Measurements from ENCODE around the gene DKK3. TPM values are rescaled to one million over a fixed set of nuclear protein-coding genes. Genes with fewer than 3 reads are reported as not detected.
"Not testable (repeated sequence)": the region's sequence is repeated elsewhere in the genome, so short reads cannot be mapped to it uniquely, and the experiment has no call there.

The DKK3 gene
- total RNA-seq, 1 donor from 2014 or later, result 8.4 TPM

DNA sequence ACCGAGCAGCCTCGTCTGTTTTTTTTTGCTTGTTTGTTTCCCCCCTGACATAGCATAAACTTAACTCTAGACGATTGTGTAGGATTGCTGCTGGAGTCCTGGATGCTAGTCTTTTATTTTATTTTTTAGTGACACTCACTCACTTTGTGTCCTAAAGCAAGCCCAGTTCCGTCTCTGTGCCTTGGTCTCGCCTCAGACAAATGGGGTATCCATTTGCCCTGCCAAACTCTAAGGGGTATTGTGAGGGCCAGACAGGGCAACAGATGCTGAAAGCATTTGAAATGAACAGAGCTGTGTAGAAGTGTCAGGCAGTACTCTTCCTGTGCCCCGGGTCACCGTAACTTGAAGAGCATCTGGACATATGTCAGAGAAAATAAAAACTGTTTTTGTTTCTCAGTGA, 34.8 kb upstream of the DKK3 start:
- H3K27me3 Mint-ChIP-seq (ENCODE audit: unreplicated experiment), result no peaks in the 10 kb centered on the region
- H3K36me3 Mint-ChIP-seq (ENCODE audit: low read depth, unreplicated experiment), result no peaks in the 10 kb centered on the region
- no peaks in the 10 kb centered on the region for H3K9me3 Mint-ChIP-seq (ENCODE audit: unreplicated experiment)
- no peak for DNase-seq (ENCODE audit: low spot score)
- no peak overlapping the region for H3K4me3 Mint-ChIP-seq (ENCODE audit: unreplicated experiment)
- H3K4me1 Mint-ChIP-seq (ENCODE audit: unreplicated experiment), result peaks cover 6% of the 10 kb centered on the region
- no peak overlapping the region for H3K27ac Mint-ChIP-seq (ENCODE audit: unreplicated experiment)
- TF ChIP-seq, protein P1, sequence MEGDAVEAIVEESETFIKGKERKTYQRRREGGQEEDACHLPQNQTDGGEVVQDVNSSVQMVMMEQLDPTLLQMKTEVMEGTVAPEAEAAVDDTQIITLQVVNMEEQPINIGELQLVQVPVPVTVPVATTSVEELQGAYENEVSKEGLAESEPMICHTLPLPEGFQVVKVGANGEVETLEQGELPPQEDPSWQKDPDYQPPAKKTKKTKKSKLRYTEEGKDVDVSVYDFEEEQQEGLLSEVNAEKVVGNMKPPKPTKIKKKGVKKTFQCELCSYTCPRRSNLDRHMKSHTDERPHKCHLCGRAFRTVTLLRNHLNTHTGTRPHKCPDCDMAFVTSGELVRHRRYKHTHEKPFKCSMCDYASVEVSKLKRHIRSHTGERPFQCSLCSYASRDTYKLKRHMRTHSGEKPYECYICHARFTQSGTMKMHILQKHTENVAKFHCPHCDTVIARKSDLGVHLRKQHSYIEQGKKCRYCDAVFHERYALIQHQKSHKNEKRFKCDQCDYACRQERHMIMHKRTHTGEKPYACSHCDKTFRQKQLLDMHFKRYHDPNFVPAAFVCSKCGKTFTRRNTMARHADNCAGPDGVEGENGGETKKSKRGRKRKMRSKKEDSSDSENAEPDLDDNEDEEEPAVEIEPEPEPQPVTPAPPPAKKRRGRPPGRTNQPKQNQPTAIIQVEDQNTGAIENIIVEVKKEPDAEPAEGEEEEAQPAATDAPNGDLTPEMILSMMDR (IDR thresholded peaks at IDR 0.05; ENCODE audit: unreplicated experiment), result no peak

DNA sequence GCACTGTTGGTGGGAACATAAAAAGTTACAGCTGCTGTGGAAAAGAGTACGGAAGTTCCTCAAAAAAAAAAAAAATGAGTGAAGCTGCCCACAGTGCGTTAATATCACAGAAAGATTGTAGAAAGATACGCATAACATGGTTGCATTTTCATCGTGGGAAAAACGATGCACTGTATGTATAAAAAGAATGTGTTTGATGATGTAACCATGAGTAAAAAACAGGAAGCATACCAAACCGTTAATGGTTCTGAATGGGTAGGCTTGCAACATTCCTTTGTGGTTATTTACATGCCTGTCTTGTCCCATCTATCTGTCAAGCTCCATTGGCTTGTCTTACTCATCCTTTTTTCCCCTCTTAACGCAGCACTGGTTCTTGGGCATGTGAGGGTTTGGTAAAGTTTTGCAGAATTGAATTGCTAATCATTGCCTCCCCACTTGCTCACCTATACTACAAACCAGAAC, 33.8 kb upstream of the DKK3 start:
- Mint-ChIP-seq H3K4me1 (ENCODE audit: unreplicated experiment) (peaks cover 6% of the 10 kb centered on the region), H3K9me3 (ENCODE audit: unreplicated experiment) (no peaks in the 10 kb centered on the region), H3K27ac (ENCODE audit: unreplicated experiment) (no peak overlapping the region), H3K27me3 (ENCODE audit: unreplicated experiment) (no peaks in the 10 kb centered on the region), H3K4me3 (ENCODE audit: unreplicated experiment) (no peak overlapping the region), H3K36me3 (ENCODE audit: low read depth, unreplicated experiment) (no peaks in the 10 kb centered on the region)
- TF ChIP-seq, protein P1 (IDR thresholded peaks at IDR 0.05; ENCODE audit: unreplicated experiment), result no peak
- DNase-seq (ENCODE audit: low spot score), result no peak

DNA sequence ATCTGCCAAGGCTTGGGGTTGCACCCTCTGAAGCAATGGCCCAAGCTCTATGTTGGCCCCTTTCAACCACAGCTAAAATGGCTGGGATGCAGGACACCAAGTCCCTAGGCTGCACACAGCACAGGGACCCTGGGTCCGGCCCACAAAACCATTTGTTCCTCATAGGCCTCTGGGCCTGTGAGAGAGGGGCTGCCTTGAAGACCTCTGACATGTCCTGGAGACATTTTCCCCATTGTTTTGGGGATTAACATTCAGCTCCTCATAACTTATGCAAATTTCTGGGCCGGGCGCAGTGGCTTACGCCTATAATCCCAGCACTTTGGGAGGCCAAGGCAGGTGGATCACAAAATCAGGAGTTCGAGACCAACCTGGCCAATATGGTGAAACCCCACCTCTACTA, 32.3 kb upstream of the DKK3 start:
- not testable (repeated sequence) for H3K9me3 Mint-ChIP-seq (ENCODE audit: unreplicated experiment); H3K4me3 Mint-ChIP-seq (ENCODE audit: unreplicated experiment)

DNA sequence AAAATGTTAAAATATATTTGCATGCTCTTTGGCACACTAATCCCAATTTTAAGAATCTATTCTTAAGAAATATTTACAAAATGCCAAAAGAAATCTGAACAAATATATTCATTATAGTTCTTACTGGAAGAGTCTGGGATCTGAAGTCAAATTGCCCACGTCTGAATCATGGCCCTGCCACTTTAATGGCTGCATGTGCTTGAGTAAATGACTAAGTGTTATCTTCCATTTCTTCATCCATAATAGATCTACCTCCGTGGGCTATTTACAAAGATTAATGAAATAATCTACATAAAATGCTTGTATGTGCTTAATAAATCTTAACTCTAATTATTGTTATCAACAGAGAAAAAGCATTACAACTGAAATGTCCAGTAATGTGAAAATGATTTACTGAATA, 24.5 kb upstream of the DKK3 start:
- H3K4me1 Mint-ChIP-seq (ENCODE audit: unreplicated experiment), result no peaks in the 10 kb centered on the region
- no peaks in the 10 kb centered on the region for H3K9me3 Mint-ChIP-seq (ENCODE audit: unreplicated experiment)
- TF ChIP-seq, protein P1 (IDR thresholded peaks at IDR 0.05; ENCODE audit: unreplicated experiment), result no peak
- H3K4me3 Mint-ChIP-seq (ENCODE audit: unreplicated experiment), result no peak overlapping the region
- DNase-seq (ENCODE audit: low spot score), result no peak
- no peak overlapping the region for H3K27ac Mint-ChIP-seq (ENCODE audit: unreplicated experiment)
- H3K27me3 Mint-ChIP-seq (ENCODE audit: unreplicated experiment), result peaks cover 3% of the 10 kb centered on the region
- H3K36me3 Mint-ChIP-seq (ENCODE audit: low read depth, unreplicated experiment), result no peaks in the 10 kb centered on the region

More for the DNA sequence above, 32.3 kb upstream of the DKK3 start:
- H3K27ac Mint-ChIP-seq (ENCODE audit: unreplicated experiment); H3K36me3 Mint-ChIP-seq (ENCODE audit: low read depth, unreplicated experiment); H3K27me3 Mint-ChIP-seq (ENCODE audit: unreplicated experiment); H3K4me1 Mint-ChIP-seq (ENCODE audit: unreplicated experiment); DNase-seq (ENCODE audit: low spot score): not testable (repeated sequence)

DNA sequence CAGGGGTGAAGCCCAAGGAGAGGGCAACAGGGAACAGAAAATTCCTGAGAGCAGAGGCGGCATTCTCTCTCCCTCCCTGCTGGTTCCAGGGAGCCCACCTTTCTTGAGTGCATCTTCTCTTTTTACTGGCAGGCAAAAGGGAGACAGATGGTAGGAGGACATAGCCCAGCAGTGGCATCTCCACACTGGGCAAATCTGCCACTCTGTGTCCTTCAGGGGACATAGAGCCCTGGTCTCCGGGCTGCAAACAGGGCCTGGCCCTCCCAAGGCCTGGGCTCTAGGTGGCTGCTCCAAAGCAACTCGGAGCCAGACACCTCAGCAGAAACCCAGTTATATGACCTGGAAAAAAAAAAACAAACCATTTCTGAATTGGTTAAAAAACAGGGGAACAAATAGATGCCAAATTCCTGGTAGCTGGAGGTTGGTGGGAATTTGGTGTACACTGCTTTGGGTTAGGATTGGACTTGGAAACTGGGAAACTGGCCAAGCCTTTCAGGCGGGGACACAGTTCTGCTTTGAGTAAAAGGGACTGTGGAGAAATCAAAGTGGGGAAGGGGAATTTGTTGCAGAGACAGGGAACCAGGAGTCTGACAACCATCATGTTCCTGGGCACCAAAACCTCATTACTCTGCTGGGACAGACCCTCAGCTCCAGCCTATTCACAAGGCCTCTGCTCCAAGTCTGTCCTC, 23.6 kb upstream of the DKK3 start:
- DNase-seq (ENCODE audit: low spot score), result no peak
- Mint-ChIP-seq H3K4me1 (ENCODE audit: unreplicated experiment) (no peaks in the 10 kb centered on the region), H3K4me3 (ENCODE audit: unreplicated experiment) (no peak overlapping the region), H3K27ac (ENCODE audit: unreplicated experiment) (no peak overlapping the region), H3K9me3 (ENCODE audit: unreplicated experiment) (no peaks in the 10 kb centered on the region), H3K36me3 (ENCODE audit: low read depth, unreplicated experiment) (no peaks in the 10 kb centered on the region), H3K27me3 (ENCODE audit: unreplicated experiment) (peaks cover 3% of the 10 kb centered on the region)
- TF ChIP-seq, protein P1 (IDR thresholded peaks at IDR 0.05; ENCODE audit: unreplicated experiment), result no peak

Data from endothelial cell (in vitro differentiated cells).